Stimulated activated CD8-positive, alpha-beta memory T cell treated with anti-CD3 and anti-CD28 coated beads, Interleukin-4, amount 100 ng/mL, for 48 hours (primary cell): ENCODE results near the gene MED22.

Experiments used
- DNase-seq: peaks from one replicate; pipeline ENCODE4 v3.0.0-alpha.2; 2020

Gene MED22

DNA sequence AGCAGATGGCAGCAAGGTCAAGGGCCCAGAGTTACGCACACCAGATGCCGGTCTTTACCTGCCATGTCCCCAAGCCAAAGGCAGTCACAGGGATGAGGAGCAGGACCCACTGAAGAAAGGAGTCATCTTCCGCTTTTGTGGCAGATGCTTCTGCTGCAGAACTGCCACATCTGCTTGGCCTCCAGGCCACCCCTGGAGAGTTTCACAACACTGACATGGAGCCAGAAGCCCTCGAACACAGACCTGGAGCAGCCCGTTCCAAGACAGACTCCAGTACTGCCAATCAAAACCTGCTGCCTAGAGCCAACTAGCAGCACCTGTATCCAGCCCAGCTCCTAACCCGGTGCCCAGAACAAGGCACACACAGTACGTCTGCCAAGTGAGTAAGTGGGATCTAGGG, 6.8 kb upstream of the MED22 start:
- DNase-seq = peak; percentile 36

DNA sequence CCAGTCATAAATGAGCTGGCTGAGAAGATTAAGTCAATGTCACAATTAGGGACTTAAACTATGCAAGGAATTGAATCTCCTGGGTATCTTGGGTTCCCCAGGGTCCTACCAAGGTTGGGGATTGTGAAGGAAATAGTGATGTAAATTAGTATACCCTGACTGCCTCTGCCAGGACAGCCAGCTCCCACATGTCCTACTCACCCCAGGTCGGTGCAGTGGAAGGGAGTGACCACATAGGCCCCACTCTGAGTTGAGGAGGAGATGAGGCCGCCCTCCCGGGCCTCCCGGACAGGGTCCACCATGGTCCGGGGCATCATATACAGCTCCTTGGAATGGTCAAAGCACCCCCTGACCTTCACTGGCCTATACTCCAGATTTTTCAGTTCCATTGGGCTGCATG, 5.6 kb upstream of the MED22 start:
- peak; percentile 34 for DNase-seq

DNA sequence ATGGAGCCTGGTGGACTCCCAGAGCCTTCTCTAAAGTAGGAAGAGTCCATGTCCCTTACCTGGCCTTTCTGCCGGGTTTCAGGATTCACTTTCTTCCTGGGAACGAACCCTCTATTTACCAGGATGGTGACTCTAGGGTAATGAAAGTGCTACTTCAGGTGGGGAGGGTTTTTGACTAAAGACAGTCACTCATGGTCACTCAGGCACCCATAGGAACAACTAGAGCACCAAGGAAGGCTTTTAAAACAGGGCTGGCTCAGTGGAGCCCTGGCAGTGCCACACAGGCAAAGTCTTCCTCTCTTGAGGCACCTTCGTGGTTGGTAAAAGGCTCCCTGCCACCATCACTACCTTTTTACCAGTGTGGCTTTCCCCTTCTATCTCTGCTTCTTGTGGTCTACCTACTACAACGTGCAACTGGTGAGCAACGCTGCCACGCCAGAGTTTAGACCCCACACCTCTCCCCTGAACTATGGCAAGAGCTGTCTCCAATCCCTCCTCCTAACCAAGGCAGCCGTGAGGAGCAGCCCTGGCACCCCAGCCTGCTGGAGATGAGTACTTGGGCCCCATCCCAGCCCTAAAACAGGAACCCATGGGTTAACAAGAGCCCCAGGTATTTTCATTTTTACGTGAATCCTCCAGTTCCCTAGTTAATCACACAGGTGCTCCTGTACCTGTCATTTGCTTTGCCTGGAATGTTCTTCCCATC, 4.9 kb upstream of the MED22 start:
- peak; percentile 51 for DNase-seq

DNA sequence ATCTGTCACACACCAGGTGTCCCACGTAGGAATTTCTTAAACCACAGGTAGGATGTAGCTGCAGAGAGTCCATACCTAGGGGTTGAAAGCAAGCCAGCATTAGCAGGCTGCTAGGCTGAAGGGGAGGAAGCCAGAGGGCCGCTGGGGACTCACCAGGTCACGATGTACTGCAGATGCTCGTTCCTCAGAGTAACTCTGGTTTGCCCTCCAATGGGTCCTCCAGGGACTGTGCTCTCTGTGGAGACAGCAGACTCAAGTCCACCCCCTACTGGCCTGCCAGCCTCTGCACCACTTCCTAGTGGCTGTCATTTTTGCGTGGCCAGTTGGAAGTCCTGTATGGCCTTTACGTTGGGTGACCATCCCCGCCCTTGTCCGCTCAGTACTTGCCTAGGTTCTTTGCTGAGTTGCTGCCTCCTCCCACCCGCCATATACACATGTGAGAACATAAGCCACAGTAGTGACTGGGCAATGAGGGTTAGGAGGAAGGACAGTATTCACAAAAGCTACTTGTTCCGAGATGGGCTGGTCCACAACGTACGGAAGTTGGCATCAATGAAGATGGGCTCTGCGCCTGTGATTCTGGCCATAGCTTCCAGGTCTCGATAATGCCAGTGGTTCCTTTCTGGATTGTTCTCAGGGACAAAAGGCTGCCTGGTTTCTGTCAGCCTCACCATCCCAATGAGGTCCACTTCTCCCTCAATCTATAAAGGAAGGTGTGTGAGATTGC, 4.1 kb upstream of the MED22 start:
- peak; percentile 69 for DNase-seq

- DNase-seq = no peak
These were observed 3.6 kb upstream of the MED22 start for GRCh38 chr9:133351526-133351907.

- peak; percentile 64 for DNase-seq
These were observed 2.2 kb upstream of the MED22 start for GRCh38 chr9:133349965-133350616.

- DNase-seq = no peak
These were observed 1.0 kb upstream of the MED22 start for GRCh38 chr9:133348718-133349573.

GRCh38 chr9:133347515-133347984, 381 bp downstream of the MED22 start:
- DNase-seq = no peak

- no peak for DNase-seq
These were observed 1.7 kb downstream of the MED22 start for GRCh38 chr9:133346021-133346785.

DNA sequence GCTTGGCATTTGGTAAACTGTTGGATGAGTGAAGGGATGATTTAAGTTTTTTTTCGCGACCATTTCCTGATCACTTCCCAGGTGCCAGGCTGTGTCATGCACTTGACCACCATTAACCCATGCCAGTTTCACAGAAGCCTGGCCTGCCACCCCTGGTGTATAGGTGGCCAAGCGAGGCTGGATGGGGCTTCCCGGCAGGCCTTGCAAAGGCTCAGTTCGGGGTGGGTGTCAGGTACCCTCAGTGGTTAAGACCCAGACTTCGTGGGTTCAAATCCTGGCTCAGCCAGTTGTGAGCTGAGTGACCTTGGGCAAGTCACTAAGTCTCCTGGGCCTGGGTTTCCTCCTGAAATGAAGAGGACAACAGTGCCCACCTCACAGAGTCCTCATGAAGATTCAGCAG, 2.3 kb downstream of the MED22 start:
- no peak for DNase-seq

- DNase-seq = no peak
These were observed 3.0 kb downstream of the MED22 start for GRCh38 chr9:133344979-133345378.

- no peak for DNase-seq
These were observed 3.9 kb downstream of the MED22 start for GRCh38 chr9:133344071-133344470.

GRCh38 chr9:133342570-133342969, 5.4 kb downstream of the MED22 start:
- no peak for DNase-seq

DNA sequence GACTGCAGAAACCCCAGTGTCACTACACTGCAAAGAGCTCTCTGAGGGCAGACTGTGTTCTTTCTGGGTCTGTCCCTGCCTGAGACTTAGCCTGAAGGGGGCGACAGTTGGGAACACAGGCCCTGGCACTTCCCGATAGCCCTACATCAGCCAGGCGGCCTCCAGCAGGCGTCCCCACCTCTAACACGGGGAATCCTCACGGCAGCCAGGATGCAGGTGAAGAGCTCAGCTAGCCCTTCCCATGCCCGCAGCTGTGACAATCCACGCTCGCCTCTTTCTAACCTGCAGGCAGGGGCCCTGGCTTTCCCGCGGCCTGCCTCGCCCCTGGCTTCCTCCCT, 5.9 kb downstream of the MED22 start:
- DNase-seq = no peak

DNA sequence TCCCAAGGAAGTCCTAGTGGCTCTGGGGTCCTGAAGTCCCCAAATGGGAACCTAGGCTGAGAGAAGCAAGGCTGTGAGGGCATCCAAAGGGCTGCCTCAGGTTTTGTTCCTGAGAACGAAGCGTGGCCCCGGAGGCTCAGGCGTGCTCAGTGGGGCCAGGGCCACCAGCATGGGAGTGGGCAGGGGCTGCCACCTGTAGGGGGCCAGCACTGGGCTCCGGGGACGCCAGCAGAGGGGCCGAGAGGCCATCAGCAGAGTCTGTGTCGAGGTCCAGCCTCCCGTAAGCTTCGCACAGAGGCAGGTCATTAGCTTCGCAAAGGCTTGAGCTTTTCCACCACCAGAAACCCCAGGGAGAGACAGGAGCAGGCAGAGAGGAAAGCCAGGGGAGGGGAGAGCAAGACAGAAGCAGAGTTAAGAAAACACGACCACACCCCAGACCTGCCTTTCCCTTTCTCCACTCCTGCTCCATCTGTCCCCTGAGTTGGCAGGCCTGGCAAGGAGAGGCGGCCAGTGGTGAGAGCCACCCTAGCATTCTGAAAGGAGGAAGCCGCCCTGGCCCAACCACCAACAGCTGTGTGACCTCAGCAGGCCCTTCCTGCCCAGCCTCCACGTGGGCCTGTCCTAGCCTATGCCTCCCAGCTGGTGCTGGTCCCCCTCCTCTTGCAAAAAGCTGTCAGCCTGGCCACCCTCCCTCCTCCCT, 6.4 kb downstream of the MED22 start:
- DNase-seq = no peak

GRCh38 chr9:133340916-133341315, 7.0 kb downstream of the MED22 start:
- DNase-seq = no peak

DNA sequence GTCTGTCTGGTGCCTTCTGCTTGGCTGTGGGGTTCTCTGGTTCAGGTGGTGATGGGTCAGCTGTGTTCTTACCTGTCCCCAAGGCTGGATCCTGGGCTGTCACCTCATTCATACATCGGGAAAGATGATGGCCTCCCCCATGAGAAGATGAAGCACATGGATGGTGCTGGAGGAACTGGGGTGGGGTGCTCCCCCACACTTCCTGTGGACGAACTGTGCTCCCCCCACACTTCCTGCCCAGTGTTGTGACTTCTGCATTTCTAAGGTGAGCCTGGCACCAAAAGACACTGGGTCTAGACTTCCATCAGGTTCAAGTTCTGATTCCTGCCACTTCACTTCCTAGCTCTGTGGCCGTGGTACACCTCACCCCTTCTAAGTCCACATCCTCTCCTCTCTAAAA, 7.7 kb downstream of the MED22 start:
- DNase-seq = no peak

DNA sequence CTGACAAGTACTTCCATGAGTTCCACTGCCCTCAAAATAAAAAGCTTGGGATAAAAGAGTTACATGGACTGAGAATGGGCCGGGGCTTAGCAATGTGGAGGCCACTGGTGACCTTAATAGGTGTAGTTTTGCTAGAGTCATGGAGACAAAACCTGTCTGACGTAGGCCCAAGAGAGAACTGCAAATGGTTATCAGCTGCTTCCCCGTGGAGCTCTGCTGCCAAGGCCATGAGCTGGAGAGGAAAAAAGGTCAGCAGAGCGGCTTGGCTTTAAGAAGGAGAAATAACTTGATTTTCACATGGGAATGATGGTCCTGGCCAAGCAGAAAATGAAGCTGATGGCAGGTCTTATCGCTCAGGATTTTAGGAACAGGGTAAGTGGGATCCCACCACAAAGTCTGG, 8.3 kb downstream of the MED22 start:
- no peak for DNase-seq

DNA sequence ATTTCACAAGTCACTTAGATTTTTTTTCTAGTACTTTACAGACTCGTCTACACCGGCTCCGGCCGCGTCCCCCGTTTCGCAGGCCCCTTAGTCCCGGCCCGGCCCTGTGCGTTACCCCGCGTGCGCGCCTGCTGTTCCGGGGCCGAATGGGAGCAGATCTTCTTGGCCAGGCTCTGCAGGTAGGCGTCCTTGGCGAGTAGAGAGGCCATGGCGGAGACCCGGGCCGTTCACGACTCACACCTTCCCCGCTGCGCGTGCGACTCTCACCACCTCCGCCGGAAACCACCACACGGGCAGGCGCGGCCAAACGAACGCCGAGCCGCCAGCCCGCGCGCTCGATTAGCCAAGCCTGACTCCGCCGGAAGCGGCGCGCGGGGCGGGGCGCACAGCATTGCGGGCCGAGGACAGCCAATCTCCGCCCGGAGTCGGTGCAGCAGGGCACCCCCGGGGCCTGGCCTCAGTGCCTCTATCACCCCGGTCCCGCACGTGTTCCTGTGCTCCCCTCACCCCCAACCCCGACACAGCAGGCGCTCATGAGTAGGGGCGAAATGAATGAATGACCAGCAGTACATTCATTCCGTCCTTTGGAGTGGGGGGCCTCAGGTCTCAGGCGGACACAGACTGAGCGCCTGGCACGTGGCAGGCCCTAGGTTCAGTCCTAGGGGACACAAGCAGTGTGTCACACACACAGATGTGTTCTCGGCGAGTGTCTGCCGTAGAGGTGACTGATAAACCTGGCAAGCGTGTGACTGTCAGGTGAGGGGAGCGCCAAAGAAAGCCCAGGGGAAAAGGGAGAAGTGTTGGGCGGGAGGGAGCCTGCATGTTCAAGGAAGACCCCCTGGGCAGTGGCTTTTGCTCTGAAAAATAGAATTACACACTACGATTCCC, 11.8 kb downstream of the MED22 start, which contains the start of gene SURF6:
SURF6 (minus strand) TSS at position 265 of the 888 bp plus-strand sequence; CDS start at position 209, 56 bp downstream.
- DNase-seq = peak; percentile 95

DNA sequence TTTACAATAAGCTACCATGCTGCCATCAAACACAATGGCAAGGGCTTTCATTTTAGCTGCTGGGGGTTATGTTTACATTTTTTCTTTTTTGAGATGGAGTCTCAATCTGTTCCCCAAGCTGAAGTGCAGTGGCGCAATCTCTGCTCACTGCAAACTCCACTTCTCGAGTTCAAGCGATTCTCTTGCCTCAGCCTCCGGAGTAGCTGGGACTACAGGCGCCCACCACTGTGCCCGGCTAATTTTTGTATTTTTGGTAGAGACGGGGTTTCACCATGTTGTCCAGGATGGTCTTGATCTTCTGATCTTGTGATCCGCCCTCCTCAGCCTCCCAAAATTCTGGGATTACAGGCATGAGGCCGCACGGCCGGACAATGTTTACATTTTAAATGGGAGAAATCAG, 13.0 kb downstream of the MED22 start:
- peak; percentile 24 for DNase-seq

DNA sequence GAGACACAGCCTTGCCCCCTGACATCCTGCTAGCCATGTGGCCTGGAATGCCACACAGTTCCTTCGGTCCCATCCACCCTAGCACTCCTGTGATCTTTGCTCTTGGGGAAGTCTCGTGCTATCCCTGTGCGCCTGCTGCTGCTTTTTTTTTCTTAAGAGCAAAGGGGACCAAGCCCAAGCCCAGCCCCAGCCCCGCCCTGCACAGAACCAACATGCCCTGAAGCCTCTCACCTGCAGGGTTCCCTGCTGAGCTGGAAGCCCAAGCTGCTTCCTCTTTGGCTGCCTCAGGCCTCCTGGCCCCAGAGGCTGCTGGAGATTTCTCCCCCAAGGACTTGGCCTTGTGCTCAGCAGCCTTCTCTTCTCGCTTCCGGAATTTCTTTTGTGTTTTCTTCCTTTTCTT, 13.8 kb downstream of the MED22 start:
- DNase-seq = no peak
